H1 (cell line): ENCODE measurements around the gene ADAM12.

Experiments
- ASH2L ChIP-seq: fragments of 200-600, 300-600 bp; sonication (generic); IDR thresholded peaks from one replicate; pipeline ENCODE4 v1.7.1; 2017; ENCODE audit warnings: low read length
- ATF2 ChIP-seq: IDR thresholded peaks from 2 replicates; pipeline ENCODE4 v1.6.1; 2012; ENCODE audit warnings: low read length, inconsistent platforms
- EP300 ChIP-seq, 2 experiments: IDR thresholded peaks; 1 replicate in 1 of 2; 2 replicates in 1 of 2; pipeline ENCODE4 v1.6.1; 2011 to 2012; ENCODE audit warnings: low read depth in 2 of 2, low read length in 2 of 2, mild to moderate bottlenecking in 2 of 2, borderline replicate concordance in 1 of 2, inconsistent platforms in 1 of 2, moderate library complexity in 1 of 2
- EZH2 ChIP-seq: fragments of 200-600 bp; sonication (generic); IDR thresholded peaks from 2 replicates; pipeline ENCODE4 v1.7.1; 2012; ENCODE audit warnings: low read depth, mild to moderate bottlenecking, moderate library complexity, low read length, inconsistent platforms; ENCODE audit not compliant: severe bottlenecking
- FOSL1 ChIP-seq: IDR thresholded peaks from 2 replicates; pipeline ENCODE4 v1.6.1; 2011; ENCODE audit warnings: mild to moderate bottlenecking, low read depth, low read length, moderate library complexity; ENCODE audit not compliant: insufficient read depth
- JUN ChIP-seq: IDR thresholded peaks from 2 replicates; pipeline ENCODE4 v1.6.1; 2011; ENCODE audit warnings: low read depth, mild to moderate bottlenecking, improper control_type of control experiment, low read length
- POLR2AphosphoS5 ChIP-seq: IDR thresholded peaks from 2 replicates; pipeline ENCODE4 v1.6.1; 2011; ENCODE audit warnings: low read depth, low read length
- SIN3A ChIP-seq, 2 experiments: IDR thresholded peaks in 1 of 2; conservative IDR thresholded peaks in 1 of 2; 2 replicates each; pipeline ENCODE4 v1.6.1; 2011 to 2012; ENCODE audit warnings: low read length in 2 of 2, improper control_type of control experiment in 1 of 2, low read depth in 1 of 2, mild to moderate bottlenecking in 1 of 2
- USF2 ChIP-seq: IDR thresholded peaks from 2 replicates; pipeline ENCODE4 v1.6.1; 2011; ENCODE audit warnings: low read length, improper control_type of control experiment
- TF ChIP-seq, protein P1 (sequence below), 3 experiments: IDR thresholded peaks; 1 replicate in 2 of 3; 2 replicates in 1 of 3; pipeline versions ENCODE4 v1.5.1 to v1.6.1; 2011; ENCODE audit warnings: low read length in 3 of 3, mild to moderate bottlenecking in 3 of 3, inconsistent platforms in 2 of 3, low read depth in 1 of 3, moderate library complexity in 1 of 3; ENCODE audit not compliant: insufficient read depth in 1 of 3; ENCODE audit errors: control extremely low read depth in 1 of 3

GRCh38 chr10:126398924-126399323 is 10.6 kb upstream of the ADAM12 start:
- TF ChIP-seq, protein P1, sequence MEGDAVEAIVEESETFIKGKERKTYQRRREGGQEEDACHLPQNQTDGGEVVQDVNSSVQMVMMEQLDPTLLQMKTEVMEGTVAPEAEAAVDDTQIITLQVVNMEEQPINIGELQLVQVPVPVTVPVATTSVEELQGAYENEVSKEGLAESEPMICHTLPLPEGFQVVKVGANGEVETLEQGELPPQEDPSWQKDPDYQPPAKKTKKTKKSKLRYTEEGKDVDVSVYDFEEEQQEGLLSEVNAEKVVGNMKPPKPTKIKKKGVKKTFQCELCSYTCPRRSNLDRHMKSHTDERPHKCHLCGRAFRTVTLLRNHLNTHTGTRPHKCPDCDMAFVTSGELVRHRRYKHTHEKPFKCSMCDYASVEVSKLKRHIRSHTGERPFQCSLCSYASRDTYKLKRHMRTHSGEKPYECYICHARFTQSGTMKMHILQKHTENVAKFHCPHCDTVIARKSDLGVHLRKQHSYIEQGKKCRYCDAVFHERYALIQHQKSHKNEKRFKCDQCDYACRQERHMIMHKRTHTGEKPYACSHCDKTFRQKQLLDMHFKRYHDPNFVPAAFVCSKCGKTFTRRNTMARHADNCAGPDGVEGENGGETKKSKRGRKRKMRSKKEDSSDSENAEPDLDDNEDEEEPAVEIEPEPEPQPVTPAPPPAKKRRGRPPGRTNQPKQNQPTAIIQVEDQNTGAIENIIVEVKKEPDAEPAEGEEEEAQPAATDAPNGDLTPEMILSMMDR (IDR thresholded peaks at IDR 0.05; ENCODE audit: control extremely low read depth in 1 of 3, insufficient read depth in 1 of 3, low read depth in 1 of 3, low read length in 3 of 3), result no peak
- TF ChIP-seq ATF2 (no peak), ASH2L (no peak), EZH2 (no peak), POLR2AphosphoS5 (no peak), JUN (no peak), FOSL1 (no peak), SIN3A (conservative IDR thresholded peaks at IDR 0.05 in 1 of 2, IDR thresholded peaks at IDR 0.05 in 1 of 2; ENCODE audit: low read depth in 1 of 2, low read length in 2 of 2) (no peak), USF2 (no peak), EP300 (IDR thresholded peaks at IDR 0.05; ENCODE audit: borderline replicate concordance in 1 of 2, low read depth in 2 of 2, low read length in 2 of 2) (no peak)
